Measurements from ENCODE around the gene TMA16.

TMA16 gene

DNA sequence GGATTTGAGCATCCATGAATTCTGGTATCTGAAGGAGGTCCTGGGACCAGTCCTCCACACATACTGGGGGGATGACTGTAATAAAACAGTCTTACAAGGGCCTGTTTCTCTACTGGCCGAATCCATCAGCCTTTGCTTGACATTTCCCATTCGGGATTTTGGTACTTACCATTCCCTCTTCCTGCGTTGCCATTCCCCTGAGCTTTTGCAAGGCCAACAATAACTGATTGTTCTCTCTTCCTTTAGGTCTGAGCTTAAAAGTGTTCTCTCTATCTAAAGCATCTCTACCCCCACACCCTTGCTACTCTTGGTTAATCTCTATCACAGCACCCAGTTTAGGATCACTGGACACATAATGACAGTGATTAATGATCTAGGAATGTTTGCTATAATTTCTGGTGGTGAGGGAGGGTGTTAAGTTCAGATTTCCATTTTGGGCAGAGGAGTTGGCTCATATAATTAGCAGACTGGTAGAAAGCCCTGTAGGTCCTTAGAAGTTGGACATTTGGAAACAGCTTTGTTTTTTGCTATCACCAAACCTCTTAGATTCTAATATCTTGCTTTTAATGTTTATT is 29.4 kb downstream of the TMA16 start:
- DNase-seq (ENCODE audit: extremely low read depth, insufficient read length): no peak
- no peak overlapping the region for H3K4me3 ChIP-seq (replicated peaks; ENCODE audit: low read depth, low read length)
- H3K27me3 ChIP-seq (replicated peaks; ENCODE audit: control insufficient read depth, insufficient read depth, low read length): no peaks in the 10 kb centered on the region
- H3K36me3 ChIP-seq (ENCODE audit: control insufficient read depth, insufficient read depth, low read length): peaks cover 12% of the 10 kb centered on the region
- TF ChIP-seq, protein P1, sequence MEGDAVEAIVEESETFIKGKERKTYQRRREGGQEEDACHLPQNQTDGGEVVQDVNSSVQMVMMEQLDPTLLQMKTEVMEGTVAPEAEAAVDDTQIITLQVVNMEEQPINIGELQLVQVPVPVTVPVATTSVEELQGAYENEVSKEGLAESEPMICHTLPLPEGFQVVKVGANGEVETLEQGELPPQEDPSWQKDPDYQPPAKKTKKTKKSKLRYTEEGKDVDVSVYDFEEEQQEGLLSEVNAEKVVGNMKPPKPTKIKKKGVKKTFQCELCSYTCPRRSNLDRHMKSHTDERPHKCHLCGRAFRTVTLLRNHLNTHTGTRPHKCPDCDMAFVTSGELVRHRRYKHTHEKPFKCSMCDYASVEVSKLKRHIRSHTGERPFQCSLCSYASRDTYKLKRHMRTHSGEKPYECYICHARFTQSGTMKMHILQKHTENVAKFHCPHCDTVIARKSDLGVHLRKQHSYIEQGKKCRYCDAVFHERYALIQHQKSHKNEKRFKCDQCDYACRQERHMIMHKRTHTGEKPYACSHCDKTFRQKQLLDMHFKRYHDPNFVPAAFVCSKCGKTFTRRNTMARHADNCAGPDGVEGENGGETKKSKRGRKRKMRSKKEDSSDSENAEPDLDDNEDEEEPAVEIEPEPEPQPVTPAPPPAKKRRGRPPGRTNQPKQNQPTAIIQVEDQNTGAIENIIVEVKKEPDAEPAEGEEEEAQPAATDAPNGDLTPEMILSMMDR (IDR thresholded peaks at IDR 0.05; ENCODE audit: insufficient read depth, low read length, poor library complexity, severe bottlenecking): no peak

DNA sequence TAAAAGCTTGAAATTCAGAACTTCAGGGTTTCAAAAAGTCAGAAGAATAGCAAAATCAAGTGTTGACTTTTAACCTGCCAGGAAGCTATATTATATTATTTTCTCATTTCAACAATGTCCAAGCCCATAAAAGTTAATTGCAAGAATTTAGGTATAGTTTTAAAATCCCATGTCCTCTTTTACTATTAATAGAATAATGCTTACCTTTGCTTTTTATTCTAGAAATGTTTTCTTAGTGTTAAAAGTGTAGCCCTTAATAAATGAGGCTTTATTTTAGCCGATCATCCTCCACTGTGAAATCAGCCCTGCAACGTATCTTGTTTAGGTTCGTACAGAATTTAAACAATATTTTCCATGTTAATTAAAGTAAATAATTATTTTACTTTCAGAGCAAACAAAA is 31.5 kb downstream of the TMA16 start:
- Histone ChIP-seq H3K4me3 (replicated peaks; ENCODE audit: low read depth, low read length) (no peak overlapping the region), H3K27me3 (replicated peaks; ENCODE audit: control insufficient read depth, insufficient read depth, low read length) (no peaks in the 10 kb centered on the region), H3K36me3 (ENCODE audit: control insufficient read depth, insufficient read depth, low read length) (peaks cover 12% of the 10 kb centered on the region)
- TF ChIP-seq, protein P1 (IDR thresholded peaks at IDR 0.05; ENCODE audit: insufficient read depth, low read length, poor library complexity, severe bottlenecking): no peak
- DNase-seq (ENCODE audit: extremely low read depth, insufficient read length): no peak

DNA sequence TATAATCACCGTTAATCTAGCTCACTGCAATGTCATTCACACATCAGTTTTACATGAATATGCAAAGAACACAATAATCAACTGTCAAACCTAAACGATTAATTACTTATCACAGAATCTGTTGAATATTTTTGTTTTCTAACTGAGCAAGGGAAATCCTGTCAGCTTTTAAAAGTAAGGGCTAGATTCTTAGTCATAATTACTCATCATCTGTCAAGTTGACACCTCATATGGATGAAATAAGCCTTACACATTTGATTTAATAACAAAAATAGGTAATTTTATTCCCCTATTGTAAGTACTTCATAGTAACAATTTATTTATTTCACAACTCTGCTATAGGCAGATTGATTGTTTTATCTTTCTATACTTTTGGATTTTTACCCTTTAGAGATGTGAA is 32.7 kb downstream of the TMA16 start:
- TF ChIP-seq, protein P1 (IDR thresholded peaks at IDR 0.05; ENCODE audit: insufficient read depth, low read length, poor library complexity, severe bottlenecking): no peak
- Histone ChIP-seq H3K27me3 (replicated peaks; ENCODE audit: control insufficient read depth, insufficient read depth, low read length) (no peaks in the 10 kb centered on the region), H3K36me3 (ENCODE audit: control insufficient read depth, insufficient read depth, low read length) (peaks cover 12% of the 10 kb centered on the region), H3K4me3 (replicated peaks; ENCODE audit: low read depth, low read length) (no peak overlapping the region)
- DNase-seq (ENCODE audit: extremely low read depth, insufficient read length): no peak

DNA sequence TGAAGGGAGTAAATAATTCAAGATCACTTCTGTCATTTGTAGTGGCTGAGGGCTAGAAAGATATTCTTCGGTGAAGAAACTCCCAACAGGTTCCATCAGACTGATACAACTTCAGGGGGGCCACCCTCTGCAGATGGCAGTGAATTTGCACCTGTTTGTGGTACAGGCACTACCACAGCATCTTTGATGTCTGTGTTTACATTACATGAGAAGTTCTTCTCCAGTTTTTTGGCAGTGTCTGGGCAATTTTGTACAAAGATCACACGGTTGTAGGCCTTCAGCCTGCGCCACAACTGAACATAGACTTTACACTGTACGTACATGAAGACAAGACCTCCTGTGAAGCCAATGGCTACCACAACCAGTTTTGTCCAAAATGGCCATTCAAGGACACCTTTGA is 34.2 kb downstream of the TMA16 start:
- H3K27me3 ChIP-seq (replicated peaks; ENCODE audit: control insufficient read depth, insufficient read depth, low read length): no peaks in the 10 kb centered on the region
- TF ChIP-seq, protein P1 (IDR thresholded peaks at IDR 0.05; ENCODE audit: insufficient read depth, low read length, poor library complexity, severe bottlenecking): no peak
- peaks cover 7% of the 10 kb centered on the region for H3K36me3 ChIP-seq (ENCODE audit: control insufficient read depth, insufficient read depth, low read length)
- no peak for DNase-seq (ENCODE audit: extremely low read depth, insufficient read length)
- H3K4me3 ChIP-seq (replicated peaks; ENCODE audit: low read depth, low read length): no peak overlapping the region

- TF ChIP-seq, protein P1 (IDR thresholded peaks at IDR 0.05; ENCODE audit: insufficient read depth, low read length, poor library complexity, severe bottlenecking): no peak
- H3K36me3 ChIP-seq (ENCODE audit: control insufficient read depth, insufficient read depth, low read length): no peaks in the 10 kb centered on the region; the same call in 1 of the 2 replicates
- DNase-seq (ENCODE audit: extremely low read depth, insufficient read length): no peak
- H3K4me3 ChIP-seq (replicated peaks; ENCODE audit: low read depth, low read length): no peak overlapping the region
- H3K27me3 ChIP-seq (replicated peaks; ENCODE audit: control insufficient read depth, insufficient read depth, low read length): no peaks in the 10 kb centered on the region
Observed at GRCh38 chr4:163534056-163534455, 39.6 kb downstream of the TMA16 start.

DNA sequence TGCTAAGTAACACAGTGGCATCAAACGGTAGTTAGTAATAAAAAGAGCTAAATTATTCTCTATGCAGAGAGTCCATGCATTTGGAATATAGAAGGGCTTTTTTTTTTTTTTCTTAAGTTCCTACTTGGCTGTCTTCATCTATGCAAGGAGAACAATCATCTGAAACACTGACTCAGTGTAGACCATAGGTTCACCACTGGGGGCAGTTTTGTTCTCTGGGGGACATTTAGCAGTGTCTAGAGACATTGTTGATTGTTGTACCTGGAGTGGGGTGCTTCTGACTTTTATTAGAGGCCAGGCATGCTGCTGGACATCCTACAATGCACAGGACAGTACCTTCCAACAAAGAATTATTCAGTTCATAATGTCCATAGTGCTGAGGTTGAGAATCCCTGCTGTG is 41.2 kb downstream of the TMA16 start:
- TF ChIP-seq, protein P1 (IDR thresholded peaks at IDR 0.05; ENCODE audit: insufficient read depth, low read length, poor library complexity, severe bottlenecking): peak; percentile 10
- no peak for DNase-seq (ENCODE audit: extremely low read depth, insufficient read length)
- Histone ChIP-seq H3K4me3 (replicated peaks; ENCODE audit: low read depth, low read length) (no peak overlapping the region), H3K36me3 (ENCODE audit: control insufficient read depth, insufficient read depth, low read length) (no peaks in the 10 kb centered on the region; the same call in 1 of the 2 replicates), H3K27me3 (replicated peaks; ENCODE audit: control insufficient read depth, insufficient read depth, low read length) (no peaks in the 10 kb centered on the region)
